ENCODE results near the gene ELMO1.

ELMO1 gene

DNA sequence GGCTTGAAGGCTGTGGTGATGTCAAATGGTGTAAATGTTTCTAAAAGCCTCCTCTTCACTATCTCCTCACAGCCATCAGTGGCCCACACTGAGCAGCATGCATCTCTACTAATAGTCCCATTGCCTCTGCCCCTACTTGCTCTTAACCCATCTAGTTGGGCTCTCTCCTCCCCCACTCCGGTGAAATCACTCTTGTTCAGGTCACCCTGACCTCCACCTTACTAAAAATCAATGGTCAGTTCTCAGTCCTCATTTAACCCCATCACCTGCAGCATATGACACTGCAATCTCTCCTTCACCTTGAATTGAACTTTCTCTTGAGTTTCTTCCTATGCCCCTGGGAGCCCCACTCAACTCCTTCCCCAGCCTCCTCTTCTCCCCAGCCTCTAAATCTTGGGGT, 369.2 kb downstream of the ELMO1 start:
- DNase-seq = no peak

DNA sequence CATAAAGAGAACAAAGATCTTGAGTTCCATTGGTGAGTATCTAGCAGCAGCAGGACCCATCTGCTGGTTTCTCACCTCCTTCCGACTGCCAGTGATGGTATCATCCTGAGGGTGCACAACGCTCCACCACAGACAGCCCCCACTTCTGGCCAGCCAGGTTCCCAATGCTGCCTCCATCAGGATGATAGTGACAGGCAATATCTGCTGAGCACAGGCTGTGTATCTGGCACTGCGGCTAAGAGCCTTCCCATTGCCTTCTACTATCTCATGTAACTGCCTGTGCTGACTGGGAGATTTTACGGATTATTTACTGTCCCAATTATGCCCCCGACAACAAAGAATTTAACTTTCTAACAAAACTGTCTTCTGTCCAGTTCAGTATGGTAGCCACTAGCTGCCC, 372.0 kb downstream of the ELMO1 start:
- DNase-seq = no peak

DNA sequence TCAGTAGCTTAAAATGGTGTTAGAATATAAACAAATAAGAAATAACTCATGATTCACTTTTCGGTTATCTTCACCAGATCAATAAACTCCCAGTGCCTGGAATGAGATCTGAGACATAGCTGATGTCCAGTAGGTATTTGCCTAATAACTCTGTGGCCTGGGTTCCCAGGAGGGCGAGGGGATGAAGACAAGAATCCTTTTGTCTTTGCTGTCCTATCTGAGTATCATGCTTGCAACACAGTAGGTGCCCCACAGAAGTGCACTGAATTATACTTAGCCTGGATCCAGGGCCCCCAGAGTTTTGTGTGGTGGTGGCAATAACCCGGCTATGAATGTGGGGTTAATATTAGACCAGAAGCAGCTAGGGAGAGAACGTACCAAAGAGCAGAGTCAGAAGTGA, 374.3 kb downstream of the ELMO1 start:
- DNase-seq = no peak

DNA sequence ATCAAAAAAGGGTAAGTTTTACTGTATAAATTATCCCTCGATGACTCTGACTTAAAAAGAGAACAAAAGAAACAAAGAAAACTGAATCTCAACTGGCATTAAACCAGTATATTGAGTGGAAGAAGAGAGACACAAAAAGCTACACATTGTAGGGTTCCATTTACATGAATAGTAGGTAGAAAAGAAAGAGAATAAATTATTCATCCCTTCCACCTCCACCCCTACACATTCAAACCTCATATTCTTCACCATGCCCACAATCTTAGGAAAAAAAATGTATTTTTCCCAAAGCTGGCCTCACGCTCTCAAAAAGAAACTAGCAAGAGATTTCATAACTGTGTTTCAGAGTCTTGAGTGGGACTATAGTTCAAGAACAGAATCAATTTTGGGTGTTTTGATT, 377.5 kb downstream of the ELMO1 start:
- no peak for DNase-seq

DNA sequence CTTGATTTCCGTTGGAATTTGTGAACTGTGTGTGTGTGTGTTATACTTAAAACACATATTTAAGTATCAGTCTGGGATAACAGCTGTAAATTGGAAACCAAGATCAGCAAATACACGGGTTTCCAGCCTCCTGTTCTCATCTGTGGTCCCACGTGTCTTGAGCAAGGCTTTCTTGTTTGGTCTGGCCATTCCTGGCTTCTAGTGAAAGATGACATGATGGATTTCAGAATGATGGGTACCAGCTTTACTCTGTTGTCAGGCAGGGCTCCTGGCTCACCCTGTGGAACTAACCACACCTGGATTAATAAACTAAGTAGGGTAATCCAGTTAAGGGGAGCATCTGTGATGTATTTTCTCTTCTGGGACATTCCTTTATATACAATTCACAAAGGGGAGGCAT, 378.2 kb downstream of the ELMO1 start:
- DNase-seq = no peak

DNA sequence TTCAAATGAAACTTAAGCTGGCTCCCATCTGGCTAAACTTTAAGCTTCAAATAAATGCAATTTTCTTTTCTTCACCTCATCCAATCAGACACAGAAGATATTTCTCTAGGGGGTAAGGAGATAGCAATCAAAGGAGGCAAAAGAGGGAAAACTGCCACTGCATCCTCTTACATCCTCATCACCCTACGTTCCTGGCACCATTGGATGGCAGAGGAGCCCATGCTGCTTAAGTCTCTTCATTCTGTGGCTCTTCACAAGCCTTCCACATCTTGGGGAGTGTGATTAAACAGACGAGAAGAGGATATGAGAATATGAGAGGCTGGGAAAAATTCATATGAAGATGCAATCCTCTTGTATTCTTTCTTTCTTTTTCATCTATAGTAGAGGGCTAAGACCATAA, 378.6 kb downstream of the ELMO1 start:
- no peak for DNase-seq

DNA sequence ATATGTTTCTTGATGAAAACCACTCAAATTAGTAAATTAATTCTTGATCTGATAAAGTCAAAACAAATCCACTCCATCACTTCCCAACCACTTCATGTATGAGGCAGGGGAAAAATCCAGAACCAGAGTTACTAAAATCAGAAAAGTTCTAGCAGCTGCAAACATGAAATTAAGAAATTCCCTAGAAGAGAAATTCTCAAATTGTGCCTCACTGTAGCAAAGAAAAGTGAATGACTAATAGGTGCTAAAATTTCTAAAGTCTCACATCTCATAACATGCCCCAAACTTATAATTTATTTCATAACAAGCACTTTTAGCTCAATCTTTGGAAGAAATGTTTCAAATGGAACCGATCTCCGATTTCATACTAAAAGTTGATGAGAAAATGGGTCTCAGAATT, 379.3 kb downstream of the ELMO1 start:
- no peak for DNase-seq

DNA sequence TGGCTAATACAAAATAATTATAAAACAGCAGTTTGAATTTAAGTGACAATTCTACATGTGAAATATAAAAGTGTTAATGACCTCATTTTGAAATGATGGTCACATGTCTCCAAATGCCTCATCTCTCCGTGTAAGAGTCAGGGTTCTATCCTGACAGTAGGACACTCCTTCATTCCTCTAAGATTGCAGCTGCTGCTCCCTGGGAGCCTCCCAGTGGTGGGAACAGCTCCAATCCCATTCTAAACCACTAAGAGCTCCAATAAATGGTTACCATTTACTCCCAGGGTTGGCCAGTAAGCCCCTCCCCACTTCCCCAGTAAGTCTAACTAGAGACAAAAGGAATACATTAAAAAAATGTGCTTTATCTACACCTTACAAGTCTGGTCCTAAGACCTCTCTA, 379.8 kb downstream of the ELMO1 start:
- DNase-seq = no peak

DNA sequence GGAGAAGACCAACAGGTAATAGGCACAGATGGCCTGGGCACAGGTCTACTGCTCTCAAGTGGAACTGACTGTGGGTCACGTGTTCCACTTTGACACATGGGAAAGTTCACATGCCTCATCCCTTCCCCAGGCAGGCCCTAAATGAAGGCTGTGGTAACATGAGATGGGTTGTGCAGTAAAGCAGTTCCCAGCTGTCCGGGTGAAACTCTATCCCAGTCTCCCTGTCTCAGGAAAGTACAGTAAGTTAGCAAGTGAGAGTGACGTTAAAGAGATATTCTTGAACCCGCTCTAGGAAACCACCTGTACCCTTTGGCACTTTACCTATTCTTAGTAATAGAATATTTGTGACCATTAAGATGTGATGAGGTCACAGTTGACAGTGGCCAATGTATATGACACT, 380.6 kb downstream of the ELMO1 start:
- no peak for DNase-seq

DNA sequence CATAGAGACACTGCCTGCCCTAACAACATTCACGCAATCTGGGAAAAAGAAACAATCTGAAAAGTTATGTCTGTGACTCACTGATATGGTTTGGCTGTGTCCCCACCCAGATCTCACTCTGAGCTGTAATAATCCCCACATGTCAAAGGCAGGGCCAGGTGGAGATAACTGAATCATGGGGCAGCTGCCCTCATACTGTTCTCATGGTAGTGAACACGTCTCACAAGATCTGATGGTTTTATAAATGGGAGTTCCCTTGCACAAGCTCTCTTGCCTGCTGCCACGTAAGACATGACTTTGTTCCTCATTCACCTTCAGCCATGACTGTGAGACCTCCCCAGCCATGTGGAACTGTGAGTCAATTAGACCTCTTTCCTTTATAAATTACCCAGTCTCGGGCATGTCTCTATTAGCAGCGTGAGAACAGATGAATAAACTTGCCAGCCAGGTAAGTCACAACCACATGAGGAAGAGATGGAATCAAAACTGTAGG, 382.8 kb downstream of the ELMO1 start:
- DNase-seq = no peak

DNA sequence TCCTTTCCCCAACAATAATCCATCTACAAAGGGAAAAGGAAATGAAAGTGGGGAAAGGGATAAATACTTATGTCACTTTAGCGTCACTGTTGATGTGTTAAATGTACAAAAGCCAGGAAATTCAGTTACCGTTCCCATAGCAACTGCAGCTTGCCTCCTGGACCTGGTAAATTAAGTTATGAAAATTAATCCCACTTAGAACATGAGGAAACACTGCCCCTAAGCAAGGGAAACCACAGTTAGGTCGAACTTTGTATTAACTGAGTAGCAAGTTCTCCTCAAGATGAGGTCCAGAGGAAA, 386.2 kb downstream of the ELMO1 start:
- DNase-seq = no peak

DNA sequence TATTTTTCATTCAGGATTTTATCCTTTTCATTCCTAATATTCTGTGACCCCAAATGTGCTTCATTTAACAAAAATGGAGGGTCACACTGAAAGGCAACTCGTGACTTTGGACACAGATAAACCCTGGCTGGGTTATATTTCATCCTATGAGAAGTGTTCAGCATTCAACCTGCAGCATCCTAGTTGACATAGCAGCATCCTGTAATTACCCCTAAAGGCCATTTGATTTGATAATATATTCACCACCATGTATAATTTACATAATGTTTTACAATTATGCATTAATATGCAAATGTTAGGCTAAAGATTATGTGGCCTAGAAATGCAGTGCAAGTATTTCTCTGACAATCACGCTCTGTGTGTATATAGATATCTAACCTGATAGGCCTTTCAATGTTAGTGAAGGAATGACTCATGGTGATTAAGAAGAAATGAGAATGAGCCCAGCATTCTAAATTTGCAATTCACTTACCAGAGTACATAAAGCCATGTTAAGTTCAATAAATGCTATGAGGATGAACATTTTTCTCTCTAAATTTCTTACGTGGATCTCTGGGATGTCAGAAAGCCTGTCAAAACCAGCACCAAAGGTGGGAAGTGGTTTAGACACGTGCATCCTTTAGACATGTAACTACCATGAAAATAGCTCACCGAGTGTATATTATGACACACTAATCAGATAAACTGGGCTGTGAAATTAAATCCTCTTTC, 386.7 kb downstream of the ELMO1 start:
- DNase-seq = no peak

DNA sequence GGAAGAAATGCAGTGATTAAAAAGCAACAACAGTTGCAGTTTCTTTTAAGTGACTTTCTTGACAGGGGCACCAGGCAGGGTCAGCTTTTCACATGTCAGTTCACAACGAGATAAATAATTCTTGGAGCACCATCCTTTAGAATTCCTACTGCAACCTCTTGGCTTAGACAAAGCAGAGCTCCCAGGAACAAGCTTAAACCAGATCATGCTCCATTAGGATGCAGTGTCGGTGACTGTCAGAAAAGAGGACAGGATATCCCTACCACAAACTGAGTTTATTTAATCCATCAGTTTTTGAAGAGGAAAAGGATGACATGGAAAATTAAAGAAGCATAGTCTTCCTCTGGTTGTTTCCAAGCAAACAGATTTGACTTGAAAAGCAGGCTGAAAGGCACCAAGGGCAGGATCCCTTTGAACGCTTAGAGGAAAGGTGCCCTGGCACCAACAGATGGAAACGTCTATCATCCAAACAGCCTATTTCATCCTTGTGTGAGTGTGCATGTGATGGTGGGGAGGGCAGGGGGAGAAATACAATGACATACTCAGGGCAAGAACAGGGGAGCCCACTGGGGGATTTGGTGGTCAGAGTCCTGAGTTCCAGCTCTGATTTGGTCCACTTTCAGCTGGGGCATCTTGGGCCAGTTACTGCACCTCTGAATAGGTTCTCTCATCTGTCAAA, 392.3 kb downstream of the ELMO1 start:
- DNase-seq = no peak

DNA sequence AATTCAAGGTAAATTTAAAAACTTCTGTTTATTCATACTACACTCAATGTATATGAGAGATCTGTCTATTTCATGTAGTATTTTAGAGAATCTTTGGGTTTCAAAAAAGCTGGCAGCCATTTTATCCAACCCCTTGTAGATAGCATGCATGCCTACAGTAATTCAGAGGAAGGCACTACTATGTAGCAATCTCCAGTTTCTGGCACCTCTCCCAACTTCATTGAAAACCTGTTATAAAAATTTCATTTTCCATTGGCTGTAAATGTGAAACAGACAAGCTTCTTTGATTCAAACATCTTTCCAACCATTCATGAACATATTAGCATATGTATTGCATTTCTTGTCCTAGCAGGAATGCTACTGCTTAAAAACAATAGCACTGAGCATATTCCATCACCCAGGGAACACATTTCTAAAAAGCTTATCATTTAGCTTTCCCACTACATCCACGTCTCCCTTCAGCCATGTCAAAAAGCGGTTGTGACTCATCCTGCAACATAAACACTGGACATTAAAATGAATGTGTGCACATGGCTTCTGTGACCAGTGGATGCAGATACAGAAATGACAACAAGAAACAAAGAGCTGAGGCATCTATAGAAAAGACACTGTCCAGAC, 393.9 kb downstream of the ELMO1 start:
- DNase-seq = no peak

DNA sequence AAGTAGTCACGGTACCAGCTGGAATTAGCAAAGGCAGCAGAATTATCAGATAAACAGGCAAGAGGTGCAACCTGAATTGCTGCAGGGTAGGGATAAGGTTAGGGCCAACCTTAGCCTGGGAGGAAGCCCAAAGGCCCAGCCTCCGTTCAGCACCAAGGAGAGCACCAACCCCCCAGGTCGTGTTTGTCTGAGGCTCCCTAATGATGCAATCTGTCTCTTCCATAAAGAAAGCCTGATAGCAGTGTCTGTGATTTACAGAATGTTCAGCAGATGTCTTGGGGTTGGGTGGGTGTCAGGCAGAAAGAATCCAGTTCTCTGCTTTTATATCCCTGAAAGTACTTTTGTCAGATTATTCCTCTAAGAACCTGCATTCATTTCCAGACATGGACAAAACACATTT, 396.0 kb downstream of the ELMO1 start:
- peak; percentile 21 for DNase-seq

DNA sequence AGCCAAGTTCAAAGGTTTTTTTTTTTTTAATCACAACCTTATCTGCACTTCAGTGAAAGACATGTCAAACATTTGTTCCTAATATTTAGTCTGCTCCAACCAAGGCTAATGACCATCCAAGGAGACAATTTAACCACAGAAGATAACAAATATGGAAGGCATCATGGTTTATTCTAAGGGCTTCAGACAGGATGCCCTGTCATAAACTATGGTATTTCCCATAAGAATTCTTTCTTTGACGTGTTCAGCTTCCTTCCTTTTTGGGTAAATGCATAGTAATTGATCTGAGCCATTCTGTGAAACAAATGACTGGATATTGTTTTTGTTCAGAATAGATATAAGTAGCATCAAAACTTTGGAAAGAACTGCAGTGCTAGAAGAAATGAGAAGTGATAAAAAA, 397.9 kb downstream of the ELMO1 start:
- no peak for DNase-seq

DNA sequence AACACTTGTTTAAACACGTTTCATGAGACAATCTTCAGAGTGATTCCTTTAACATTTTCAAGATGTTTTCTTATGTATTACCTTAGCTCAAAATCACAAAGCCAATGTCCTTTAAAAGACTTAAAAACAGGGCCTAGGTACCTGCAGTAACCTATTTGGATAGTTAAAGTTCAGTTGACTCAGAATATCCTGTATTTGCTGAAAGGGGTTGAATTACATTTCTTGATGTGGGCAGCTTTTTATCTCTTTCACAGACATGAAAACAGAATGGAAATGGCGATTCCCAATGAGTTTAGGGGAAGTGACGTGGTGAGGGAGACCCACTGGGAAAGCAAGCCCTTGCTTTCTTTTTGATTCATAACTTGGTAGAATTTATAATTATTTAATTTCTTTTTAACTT, 400.0 kb downstream of the ELMO1 start:
- no peak for DNase-seq

DNA sequence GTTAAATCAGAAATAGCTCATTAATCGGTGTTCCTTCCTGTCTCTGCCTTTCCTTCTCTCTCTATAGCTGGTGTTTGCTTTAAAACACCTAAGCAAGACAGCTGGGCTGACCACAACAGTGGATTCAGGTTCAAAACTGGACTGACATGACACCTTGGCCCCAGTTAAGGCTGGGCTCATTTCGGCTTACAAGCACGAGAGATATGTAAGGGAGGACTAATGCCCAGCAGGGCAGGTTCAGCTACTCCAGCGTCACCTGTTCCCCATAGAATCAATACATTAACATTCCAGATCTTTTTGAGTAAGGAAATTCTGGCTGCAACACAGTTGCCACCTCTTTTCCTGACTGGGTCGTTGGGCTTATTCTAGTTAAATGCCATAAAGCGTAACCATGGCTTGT, 401.4 kb downstream of the ELMO1 start:
- no peak for DNase-seq

DNA sequence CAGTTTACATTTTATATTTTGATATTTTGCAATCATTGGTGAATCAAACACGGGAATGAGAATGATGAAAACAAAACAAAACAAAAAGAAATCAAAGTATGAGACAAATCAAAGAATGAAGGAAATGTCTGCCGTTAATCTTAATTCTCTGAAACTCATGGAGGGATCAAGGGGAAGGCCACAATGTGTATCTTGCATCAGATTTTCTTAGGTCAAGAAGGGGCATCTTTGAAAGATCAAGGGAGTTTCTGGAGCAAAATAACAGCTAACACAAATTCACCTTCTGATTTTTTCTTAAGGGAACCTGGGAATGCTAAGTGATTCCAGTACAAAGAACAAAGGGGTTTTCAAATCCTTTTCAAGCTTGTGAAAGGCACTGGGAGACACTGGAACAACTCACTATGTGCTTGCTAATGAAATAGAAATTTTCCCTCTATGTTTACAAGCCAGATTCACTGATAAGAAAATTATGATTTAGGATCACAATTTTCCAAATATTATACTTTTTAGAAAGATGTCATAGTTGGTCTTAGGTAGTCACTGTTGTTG, 402.1 kb downstream of the ELMO1 start:
- no peak for DNase-seq

DNA sequence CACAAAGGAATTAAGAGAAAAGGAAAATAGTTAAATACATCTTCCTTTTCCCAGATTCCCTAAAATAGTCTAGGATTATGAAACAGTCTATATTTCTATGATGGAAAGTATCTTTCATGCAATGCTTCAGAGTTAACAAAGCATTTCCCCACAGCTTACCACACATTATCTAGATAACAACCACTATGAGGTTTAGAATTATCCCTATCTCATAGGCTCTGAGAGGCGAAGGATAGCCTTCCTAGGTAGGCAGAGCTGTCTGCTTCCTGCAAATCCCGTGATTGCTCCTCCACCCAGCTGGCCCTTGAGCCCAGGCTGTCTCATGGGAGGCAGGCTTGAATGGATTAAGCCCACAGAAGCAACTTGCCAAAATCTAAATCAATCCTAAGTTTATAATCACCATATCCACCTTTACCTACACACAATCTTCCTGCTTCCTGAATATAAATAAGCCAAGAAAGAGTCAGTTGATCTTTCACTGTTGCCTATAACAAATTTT, 402.9 kb downstream of the ELMO1 start:
- no peak for DNase-seq

DNA sequence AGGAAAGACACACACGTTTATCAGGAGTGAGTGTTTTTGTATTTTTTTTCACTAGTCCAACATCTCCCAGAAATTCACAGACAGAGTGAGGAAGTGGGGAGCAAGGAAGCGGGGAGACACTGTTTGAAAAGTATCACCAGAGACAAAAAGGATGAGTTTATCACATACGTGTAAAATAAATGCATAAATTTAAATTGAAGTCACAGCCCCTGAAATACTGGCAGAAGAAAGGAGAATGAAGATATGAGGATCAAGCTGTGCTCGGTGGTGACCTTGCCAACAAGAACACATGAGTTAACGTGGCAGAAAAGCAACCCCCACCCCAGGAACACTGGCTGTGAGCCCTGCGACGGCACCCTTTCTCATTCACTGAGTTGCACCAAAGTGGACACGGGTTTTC, 407.2 kb downstream of the ELMO1 start:
- no peak for DNase-seq

DNA sequence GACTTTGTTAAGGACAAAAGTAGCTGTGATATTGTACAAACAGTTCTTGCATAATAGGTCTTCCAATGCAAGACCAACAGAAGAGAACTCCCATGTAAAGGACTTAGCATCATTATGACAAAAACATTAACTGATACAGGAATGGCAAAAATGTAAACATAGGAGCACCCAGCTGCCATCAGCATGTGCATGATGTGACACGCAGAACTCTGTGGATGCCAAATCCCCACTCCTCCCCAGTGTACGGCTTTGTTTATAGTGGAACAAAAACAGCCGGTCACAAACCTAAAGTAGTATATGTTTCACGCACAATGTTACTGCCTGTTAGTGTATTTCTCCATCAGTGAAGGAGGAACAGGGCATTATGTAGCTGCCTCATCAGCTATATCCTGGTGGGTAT, 408.3 kb downstream of the ELMO1 start:
- no peak for DNase-seq

DNA sequence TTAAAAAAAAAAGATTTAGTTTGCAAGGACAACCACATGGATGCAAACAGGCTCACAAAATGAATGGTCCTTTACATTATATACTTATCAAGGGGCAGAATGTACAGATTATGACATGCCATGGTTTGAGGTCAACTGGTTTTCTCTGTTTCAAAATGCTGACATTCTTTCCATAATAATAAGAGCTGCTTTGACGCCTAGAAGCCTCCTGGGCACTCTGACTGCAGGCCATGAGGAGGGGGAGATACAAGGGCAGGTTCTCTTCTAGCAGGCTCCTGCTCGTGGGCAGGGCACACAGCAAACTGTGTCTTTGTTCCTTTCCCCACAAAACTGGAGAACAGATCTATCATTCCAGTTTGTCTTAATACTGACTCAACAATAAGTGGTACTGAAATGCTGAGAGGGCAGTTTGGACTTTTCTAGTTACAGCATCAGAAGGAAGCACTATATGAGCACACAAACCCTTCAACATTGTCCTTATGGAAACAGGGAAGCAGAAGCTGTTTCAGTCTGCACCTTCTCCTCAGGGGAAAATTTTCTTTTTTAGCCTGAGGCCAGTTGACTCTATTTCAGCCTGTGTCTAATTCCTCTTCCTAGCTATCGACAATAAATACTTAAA, 409.4 kb downstream of the ELMO1 start:
- DNase-seq = no peak

DNA sequence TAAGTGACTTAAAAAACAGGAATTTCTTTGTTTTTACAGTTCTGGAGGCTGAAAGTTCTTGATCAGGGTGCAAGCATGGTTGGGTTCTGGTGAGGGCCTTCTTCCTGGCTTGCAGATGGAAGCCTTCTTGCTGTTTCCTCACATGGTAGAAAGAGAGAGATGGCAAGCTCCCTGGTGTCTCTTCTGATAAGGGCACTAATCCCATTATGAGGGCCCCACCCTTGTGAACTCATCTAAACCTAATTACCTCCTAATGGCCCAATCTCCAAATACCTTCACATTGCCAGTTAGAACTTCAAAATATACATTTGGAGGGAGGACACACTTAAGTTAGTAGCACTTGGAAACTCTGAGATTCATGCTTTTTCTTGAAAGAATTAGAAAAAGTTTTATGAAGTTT, 410.0 kb downstream of the ELMO1 start:
- DNase-seq = no peak

All from CD4-positive, alpha-beta T cell treated with Interleukin-17A for 4 hours (primary cell).